ENCODE data around the gene ACOX3. TPM values are rescaled to one million over a fixed set of nuclear protein-coding genes. Genes with fewer than 3 reads are reported as not detected.
A peak's percentile ranks its signal among the peaks of the same experiment; 100 is the strongest.

The ACOX3 gene
- total RNA-seq, 4 donors from 2014 or later = 18.7 to 104 (median 31.3) TPM

GRCh38 chr4:8326206-8326605 lies 114.3 kb downstream of the ACOX3 start:
- H3K27me3 ChIP-seq = no peaks in the 10 kb centered on the region
- no peak overlapping the region for H3K27ac ChIP-seq
- TF ChIP-seq POLR2AphosphoS5 (IDR thresholded peaks at IDR 0.05) (no peak), POLR2A (IDR thresholded peaks at IDR 0.05) (no peak), EP300 (IDR thresholded peaks at IDR 0.05; ENCODE audit: low read depth) (no peak), CTCF (IDR thresholded peaks at IDR 0.05) (no peak)
- no peak overlapping the region for H3K4me3 ChIP-seq
- intact Hi-C loops (cut with DNase I; ENCODE audit: low total_unique reads) (no loop called here), in situ Hi-C loops (cut with MboI; ENCODE audit: low pct_ligation_motif_present in 1 of 4, low pct_unique_long_range_greater_than_20kb in 1 of 4, low sequenced_read_pairs in 3 of 4) (no loop called here)
- H3K9me3 ChIP-seq = no peaks in the 10 kb centered on the region
- H3K4me1 ChIP-seq = peaks cover 0 to 10% (median 2%) of the 10 kb centered on the region in 4 donors
- peak; percentile 5 for DNase-seq
- no peaks in the 10 kb centered on the region for H3K36me3 ChIP-seq

- no peaks in the 10 kb centered on the region for H3K9me3 ChIP-seq
- no peak overlapping the region for H3K4me3 ChIP-seq
- H3K4me1 ChIP-seq = peaks cover under 1 to 3% (median 2%) of the 10 kb centered on the region in 4 donors
- TF ChIP-seq POLR2A (IDR thresholded peaks at IDR 0.05) = no peak
- TF ChIP-seq EP300 (IDR thresholded peaks at IDR 0.05; ENCODE audit: low read depth) = no peak
- TF ChIP-seq POLR2AphosphoS5 (IDR thresholded peaks at IDR 0.05) = no peak
- TF ChIP-seq CTCF (IDR thresholded peaks at IDR 0.05) = no peak
- no peaks in the 10 kb centered on the region for H3K27me3 ChIP-seq
- no peak for DNase-seq
- no peak overlapping the region for H3K27ac ChIP-seq
- intact Hi-C loops (cut with DNase I; ENCODE audit: low total_unique reads) = no loop called here
- WGBS, 2 donors (ENCODE audit: low coverage in 1 of 2) = 74% methylated on average over 8 of the region's 8 CpGs; no CpG with 5 or more reads in 1 of the 2 donors
- H3K36me3 ChIP-seq = no peaks in the 10 kb centered on the region
- in situ Hi-C loops (cut with MboI; ENCODE audit: low pct_ligation_motif_present in 1 of 4, low pct_unique_long_range_greater_than_20kb in 1 of 4, low sequenced_read_pairs in 3 of 4) = no loop called here
Observed at GRCh38 chr4:8325291-8325973, 115.1 kb downstream of the ACOX3 start.

GRCh38 chr4:8324640-8325239 lies 115.8 kb downstream of the ACOX3 start:
- in situ Hi-C loops (cut with MboI; ENCODE audit: low pct_ligation_motif_present in 1 of 4, low pct_unique_long_range_greater_than_20kb in 1 of 4, low sequenced_read_pairs in 3 of 4) = no loop called here
- Histone ChIP-seq H3K27me3 (no peaks in the 10 kb centered on the region), H3K36me3 (no peaks in the 10 kb centered on the region), H3K9me3 (no peaks in the 10 kb centered on the region), H3K4me3 (no peak overlapping the region), H3K4me1 (peaks cover 0 to 8% (median 7%) of the 10 kb centered on the region in 4 donors), H3K27ac (no peak overlapping the region)
- 78% methylated on average over 6 of the region's 6 CpGs; no CpG with 5 or more reads in 1 of the 2 donors for WGBS, 2 donors (ENCODE audit: low coverage in 1 of 2)
- TF ChIP-seq POLR2AphosphoS5 (IDR thresholded peaks at IDR 0.05) = no peak
- intact Hi-C loops (cut with DNase I; ENCODE audit: low total_unique reads) = no loop called here
- DNase-seq = no peak

- H3K4me1 ChIP-seq = peaks cover 0 to 12% (median 8%) of the 10 kb centered on the region in 4 donors
- intact Hi-C loops (cut with DNase I; ENCODE audit: low total_unique reads) = no loop called here
- H3K4me3 ChIP-seq = no peak overlapping the region
- in situ Hi-C loops (cut with MboI; ENCODE audit: low pct_ligation_motif_present in 1 of 4, low pct_unique_long_range_greater_than_20kb in 1 of 4, low sequenced_read_pairs in 3 of 4) = no loop called here
- TF ChIP-seq POLR2A (IDR thresholded peaks at IDR 0.05) (no peak), EP300 (IDR thresholded peaks at IDR 0.05; ENCODE audit: low read depth) (no peak), POLR2AphosphoS5 (IDR thresholded peaks at IDR 0.05) (no peak), CTCF (IDR thresholded peaks at IDR 0.05) (no peak)
- H3K27ac ChIP-seq = no peak overlapping the region
- no peaks in the 10 kb centered on the region for H3K36me3 ChIP-seq
- DNase-seq = no peak
- WGBS, 2 donors (ENCODE audit: low coverage in 1 of 2) = 81% methylated on average over 4 of the region's 5 CpGs; no CpG with 5 or more reads in 1 of the 2 donors
- H3K9me3 ChIP-seq = no peaks in the 10 kb centered on the region
- no peaks in the 10 kb centered on the region for H3K27me3 ChIP-seq
Observed at GRCh38 chr4:8323947-8324555, 116.5 kb downstream of the ACOX3 start.
